Measurements from ENCODE around the gene GRIA4.

- TF ChIP-seq POLR2A (IDR thresholded peaks at IDR 0.05) (no peak), EP300 (IDR thresholded peaks at IDR 0.05) (no peak)
- TF ChIP-seq, protein P1, sequence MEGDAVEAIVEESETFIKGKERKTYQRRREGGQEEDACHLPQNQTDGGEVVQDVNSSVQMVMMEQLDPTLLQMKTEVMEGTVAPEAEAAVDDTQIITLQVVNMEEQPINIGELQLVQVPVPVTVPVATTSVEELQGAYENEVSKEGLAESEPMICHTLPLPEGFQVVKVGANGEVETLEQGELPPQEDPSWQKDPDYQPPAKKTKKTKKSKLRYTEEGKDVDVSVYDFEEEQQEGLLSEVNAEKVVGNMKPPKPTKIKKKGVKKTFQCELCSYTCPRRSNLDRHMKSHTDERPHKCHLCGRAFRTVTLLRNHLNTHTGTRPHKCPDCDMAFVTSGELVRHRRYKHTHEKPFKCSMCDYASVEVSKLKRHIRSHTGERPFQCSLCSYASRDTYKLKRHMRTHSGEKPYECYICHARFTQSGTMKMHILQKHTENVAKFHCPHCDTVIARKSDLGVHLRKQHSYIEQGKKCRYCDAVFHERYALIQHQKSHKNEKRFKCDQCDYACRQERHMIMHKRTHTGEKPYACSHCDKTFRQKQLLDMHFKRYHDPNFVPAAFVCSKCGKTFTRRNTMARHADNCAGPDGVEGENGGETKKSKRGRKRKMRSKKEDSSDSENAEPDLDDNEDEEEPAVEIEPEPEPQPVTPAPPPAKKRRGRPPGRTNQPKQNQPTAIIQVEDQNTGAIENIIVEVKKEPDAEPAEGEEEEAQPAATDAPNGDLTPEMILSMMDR (IDR thresholded peaks at IDR 0.05): no peak
These were observed 404.7 kb downstream of the GRIA4 start for GRCh38 chr11:106014620-106015019.

Measured in upper lobe of left lung (tissue), 4 donors.